ENCODE results near the gene LY6G6D.
"Not testable (repeated sequence)": the region's sequence is repeated elsewhere in the genome, so short reads cannot be mapped to it uniquely, and the experiment has no call there.

Gene LY6G6D

DNA sequence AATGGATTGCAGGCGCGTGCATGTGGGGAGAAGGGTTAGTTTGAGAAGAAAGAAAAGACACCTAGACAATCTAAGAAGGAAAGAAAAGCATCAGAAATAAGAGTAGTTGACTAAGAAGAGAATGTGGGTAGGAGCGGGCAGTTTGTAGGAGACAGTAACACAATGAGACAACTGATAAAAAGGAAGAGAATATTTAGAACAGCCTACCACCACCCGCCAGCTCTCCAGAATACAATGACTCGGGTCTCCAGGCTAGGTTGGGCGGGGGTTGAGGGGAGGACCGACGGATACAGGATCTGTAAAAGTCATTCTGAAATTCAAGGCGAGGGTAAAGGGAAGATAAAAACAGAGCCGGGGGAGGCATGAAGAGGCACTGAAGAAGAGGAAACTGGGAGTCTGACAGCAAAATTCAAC lies 12.7 kb upstream of the LY6G6D start:
- DNase-seq (ENCODE audit: extremely low read depth, low read depth): no peak
- TF ChIP-seq, protein P1, sequence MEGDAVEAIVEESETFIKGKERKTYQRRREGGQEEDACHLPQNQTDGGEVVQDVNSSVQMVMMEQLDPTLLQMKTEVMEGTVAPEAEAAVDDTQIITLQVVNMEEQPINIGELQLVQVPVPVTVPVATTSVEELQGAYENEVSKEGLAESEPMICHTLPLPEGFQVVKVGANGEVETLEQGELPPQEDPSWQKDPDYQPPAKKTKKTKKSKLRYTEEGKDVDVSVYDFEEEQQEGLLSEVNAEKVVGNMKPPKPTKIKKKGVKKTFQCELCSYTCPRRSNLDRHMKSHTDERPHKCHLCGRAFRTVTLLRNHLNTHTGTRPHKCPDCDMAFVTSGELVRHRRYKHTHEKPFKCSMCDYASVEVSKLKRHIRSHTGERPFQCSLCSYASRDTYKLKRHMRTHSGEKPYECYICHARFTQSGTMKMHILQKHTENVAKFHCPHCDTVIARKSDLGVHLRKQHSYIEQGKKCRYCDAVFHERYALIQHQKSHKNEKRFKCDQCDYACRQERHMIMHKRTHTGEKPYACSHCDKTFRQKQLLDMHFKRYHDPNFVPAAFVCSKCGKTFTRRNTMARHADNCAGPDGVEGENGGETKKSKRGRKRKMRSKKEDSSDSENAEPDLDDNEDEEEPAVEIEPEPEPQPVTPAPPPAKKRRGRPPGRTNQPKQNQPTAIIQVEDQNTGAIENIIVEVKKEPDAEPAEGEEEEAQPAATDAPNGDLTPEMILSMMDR (IDR thresholded peaks at IDR 0.05; ENCODE audit: low read depth, low read length, missing control alignments): no peak
- H3K4me3 ChIP-seq (replicated peaks; ENCODE audit: low read depth, low read length): peak overlapping the region; percentile 66

DNA sequence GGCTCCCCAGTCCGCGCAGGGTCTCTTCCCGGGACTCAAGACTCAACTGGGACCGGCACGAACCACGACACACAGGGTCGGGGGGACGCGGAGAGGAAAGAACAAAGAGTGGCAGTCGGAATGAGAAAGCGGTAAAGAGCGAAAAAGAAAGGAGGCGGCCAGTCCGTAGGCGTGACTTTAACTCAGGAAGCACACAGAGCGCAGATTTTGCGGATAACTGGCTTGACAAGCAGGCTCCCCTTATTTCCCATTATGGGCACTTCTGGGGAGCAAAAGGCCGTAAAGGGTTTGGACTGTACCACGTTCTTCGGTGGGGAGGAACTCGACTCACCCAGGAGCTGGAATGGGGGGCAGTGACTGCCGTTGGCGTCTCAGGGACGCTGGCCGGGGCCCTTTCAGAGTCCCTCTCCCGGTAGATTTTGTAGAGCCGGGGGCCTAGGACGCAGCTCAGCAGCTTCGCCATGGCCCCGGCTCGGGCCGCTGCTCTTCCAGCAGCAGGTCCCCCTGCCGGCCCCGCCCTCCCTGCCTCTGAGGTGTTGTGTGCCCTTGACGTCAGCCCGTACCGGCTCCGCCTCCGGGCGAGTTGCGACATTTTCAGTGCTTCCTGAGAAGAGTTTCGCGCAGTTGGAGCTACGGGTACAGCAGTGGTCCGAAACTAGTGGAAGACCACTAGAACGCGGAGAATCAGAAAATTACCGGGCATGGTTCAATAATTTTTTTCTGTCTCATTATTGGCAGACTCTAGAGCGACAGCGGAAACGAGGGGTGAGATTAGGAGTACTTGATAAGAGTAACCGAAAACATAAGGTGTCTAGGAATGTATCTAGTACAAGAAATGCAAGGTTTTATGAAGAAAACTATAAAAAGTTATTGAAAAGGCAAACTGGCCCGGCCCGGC lies 12.1 kb upstream of the LY6G6D start, which contains the start of gene ABHD16A:
Gene ABHD16A (minus strand): TSS at position 506 of the 898 bp plus-strand sequence. CDS start 43 bp downstream, at position 463.
- TF ChIP-seq, protein P1 (IDR thresholded peaks at IDR 0.05; ENCODE audit: low read depth, low read length, missing control alignments): no peak
- peak within 1 kb of the TSS; percentile 66 for H3K4me3 ChIP-seq (replicated peaks; ENCODE audit: low read depth, low read length)
- DNase-seq (ENCODE audit: extremely low read depth, low read depth): peak; percentile 95

DNA sequence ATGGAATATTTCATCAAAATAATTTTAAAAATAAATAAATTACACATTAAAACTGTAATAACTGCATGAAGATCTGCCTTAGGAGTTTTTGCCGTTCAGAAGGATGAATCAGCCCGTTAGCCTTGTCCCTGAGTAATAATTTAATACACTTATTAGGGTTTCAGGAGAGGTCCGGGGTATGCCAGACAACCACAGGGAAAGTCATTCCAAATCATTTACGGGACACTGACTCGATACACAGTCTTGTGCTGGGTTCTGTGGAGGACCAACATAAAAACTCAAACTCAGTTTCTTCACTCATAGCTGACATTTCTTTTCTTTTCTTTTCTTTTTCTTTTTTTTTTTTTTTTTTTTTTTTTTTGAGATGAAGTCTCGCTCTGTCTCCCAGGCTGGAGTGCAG lies 9.2 kb upstream of the LY6G6D start:
- TF ChIP-seq, protein P1 (IDR thresholded peaks at IDR 0.05; ENCODE audit: low read depth, low read length, missing control alignments): no peak
- no peak for DNase-seq (ENCODE audit: extremely low read depth, low read depth)
- no peak overlapping the region for H3K4me3 ChIP-seq (replicated peaks; ENCODE audit: low read depth, low read length)

DNA sequence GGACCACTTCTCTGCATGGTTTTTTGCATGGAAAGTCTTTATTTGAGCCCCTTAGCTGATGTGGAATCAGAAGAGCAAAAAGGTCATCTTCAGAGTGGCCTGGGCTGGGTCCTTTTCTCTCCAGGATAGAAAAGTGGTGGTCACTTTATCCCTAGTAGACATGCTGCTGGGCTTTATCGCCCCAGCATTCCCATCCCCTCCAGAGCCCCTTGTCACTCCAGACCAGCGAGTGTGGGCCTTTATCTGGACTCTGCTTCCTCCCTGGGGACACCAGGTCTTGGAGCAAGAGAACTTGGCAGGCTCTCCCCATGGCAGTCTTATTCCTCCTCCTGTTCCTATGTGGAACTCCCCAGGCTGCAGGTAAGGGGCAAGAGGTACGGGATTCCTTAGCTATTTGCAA lies 8.5 kb upstream of the LY6G6D start, which contains the start of gene LY6G6F:
Gene LY6G6F (plus strand): TSS at position 268 of the 400 bp plus-strand sequence. CDS start 41 bp downstream, at position 309.
- no peak within 1 kb of the TSS for H3K4me3 ChIP-seq (replicated peaks; ENCODE audit: low read depth, low read length)
- TF ChIP-seq, protein P1 (IDR thresholded peaks at IDR 0.05; ENCODE audit: low read depth, low read length, missing control alignments): no peak
- no peak for DNase-seq (ENCODE audit: extremely low read depth, low read depth)

DNA sequence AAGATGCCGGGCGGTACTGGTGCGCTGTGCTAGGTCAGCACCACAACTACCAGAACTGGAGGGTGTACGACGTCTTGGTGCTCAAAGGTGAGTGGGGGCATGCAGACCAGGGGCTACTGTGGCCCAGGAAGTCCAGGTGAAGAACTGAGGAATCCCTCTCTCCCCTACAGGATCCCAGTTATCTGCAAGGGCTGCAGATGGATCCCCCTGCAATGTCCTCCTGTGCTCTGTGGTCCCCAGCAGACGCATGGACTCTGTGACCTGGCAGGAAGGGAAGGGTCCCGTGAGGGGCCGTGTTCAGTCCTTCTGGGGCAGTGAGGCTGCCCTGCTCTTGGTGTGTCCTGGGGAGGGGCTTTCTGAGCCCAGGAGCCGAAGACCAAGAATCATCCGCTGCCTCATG lies 7.4 kb upstream of the LY6G6D start:
- TF ChIP-seq, protein P1 (IDR thresholded peaks at IDR 0.05; ENCODE audit: low read depth, low read length, missing control alignments): no peak

DNA sequence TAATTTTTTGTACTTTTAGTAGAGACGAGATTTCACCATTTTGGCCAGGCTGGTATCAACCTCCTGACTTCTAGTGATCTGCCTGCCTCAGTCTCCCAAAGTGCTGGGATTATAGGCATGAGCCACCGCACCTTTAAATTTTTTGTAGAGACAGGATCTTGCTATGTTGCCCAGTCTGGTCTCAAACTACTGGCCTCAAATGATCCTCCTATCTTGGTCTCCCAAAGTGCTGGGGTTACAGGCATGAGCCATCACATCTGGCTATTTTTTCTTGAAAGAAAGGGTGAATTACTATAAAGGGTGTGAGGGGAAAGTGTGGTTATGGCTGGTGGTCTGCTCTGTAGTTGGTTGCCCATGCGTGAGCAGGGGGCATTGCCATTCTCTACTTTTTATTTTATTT lies 6.9 kb upstream of the LY6G6D start:
- TF ChIP-seq, protein P1 (IDR thresholded peaks at IDR 0.05; ENCODE audit: low read depth, low read length, missing control alignments): no peak
- no peak for DNase-seq (ENCODE audit: extremely low read depth, low read depth)
- H3K4me3 ChIP-seq (replicated peaks; ENCODE audit: low read depth, low read length): no peak overlapping the region

More for the DNA sequence above, 7.4 kb upstream of the LY6G6D start:
- no peak for DNase-seq (ENCODE audit: extremely low read depth, low read depth)
- no peak overlapping the region for H3K4me3 ChIP-seq (replicated peaks; ENCODE audit: low read depth, low read length)

DNA sequence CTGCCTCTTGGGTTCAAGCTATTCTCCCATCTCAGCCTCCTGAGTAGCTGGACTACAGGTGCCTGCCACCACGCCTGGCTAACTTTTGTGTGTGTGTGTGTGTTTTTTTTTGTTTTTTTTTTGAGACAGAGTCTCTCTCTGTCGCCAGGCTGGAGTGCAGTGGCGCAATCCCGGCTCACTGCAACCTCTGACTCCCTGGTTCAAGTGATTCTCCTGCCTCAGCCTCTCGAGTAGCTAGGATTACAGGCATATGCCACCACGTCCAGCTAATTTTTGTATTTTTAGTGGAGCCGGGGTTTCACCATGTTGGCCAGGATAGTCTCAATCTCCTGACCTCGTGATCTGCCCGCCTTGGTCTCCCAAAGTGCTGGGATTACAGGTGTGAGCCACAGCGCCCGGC lies 6.0 kb upstream of the LY6G6D start:
- not testable (repeated sequence) for DNase-seq (ENCODE audit: extremely low read depth, low read depth); H3K4me3 ChIP-seq (replicated peaks; ENCODE audit: low read depth, low read length)
